LNCaP clone FGC (cell line): ENCODE results near the gene LY6G5B.
"Not testable (repeated sequence)": the region's sequence is repeated elsewhere in the genome, so short reads cannot be mapped to it uniquely, and the experiment has no call there.

ENCODE experiments used
- DNase-seq: peaks from one replicate; pipeline ENCODE4 v3.0.0-alpha.2; 2011; ENCODE audit warnings: low read depth
- H3K4me3 ChIP-seq: 2 replicates; pipeline ENCODE4 v1.5.1; 2011; ENCODE audit warnings: mild to moderate bottlenecking, low read depth, low read length, control low read depth
- TF ChIP-seq, protein P1 (sequence below): IDR thresholded peaks from 2 replicates; pipeline ENCODE4 v1.5.1; 2012; ENCODE audit warnings: mild to moderate bottlenecking; ENCODE audit not compliant: control insufficient read depth, insufficient read depth; ENCODE audit errors: extremely low read depth

LY6G5B gene

DNA sequence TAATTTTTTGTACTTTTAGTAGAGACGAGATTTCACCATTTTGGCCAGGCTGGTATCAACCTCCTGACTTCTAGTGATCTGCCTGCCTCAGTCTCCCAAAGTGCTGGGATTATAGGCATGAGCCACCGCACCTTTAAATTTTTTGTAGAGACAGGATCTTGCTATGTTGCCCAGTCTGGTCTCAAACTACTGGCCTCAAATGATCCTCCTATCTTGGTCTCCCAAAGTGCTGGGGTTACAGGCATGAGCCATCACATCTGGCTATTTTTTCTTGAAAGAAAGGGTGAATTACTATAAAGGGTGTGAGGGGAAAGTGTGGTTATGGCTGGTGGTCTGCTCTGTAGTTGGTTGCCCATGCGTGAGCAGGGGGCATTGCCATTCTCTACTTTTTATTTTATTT lies 38.4 kb downstream of the LY6G5B start:
- H3K4me3 ChIP-seq = no peak overlapping the region
- TF ChIP-seq, protein P1, sequence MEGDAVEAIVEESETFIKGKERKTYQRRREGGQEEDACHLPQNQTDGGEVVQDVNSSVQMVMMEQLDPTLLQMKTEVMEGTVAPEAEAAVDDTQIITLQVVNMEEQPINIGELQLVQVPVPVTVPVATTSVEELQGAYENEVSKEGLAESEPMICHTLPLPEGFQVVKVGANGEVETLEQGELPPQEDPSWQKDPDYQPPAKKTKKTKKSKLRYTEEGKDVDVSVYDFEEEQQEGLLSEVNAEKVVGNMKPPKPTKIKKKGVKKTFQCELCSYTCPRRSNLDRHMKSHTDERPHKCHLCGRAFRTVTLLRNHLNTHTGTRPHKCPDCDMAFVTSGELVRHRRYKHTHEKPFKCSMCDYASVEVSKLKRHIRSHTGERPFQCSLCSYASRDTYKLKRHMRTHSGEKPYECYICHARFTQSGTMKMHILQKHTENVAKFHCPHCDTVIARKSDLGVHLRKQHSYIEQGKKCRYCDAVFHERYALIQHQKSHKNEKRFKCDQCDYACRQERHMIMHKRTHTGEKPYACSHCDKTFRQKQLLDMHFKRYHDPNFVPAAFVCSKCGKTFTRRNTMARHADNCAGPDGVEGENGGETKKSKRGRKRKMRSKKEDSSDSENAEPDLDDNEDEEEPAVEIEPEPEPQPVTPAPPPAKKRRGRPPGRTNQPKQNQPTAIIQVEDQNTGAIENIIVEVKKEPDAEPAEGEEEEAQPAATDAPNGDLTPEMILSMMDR = no peak
- no peak for DNase-seq

DNA sequence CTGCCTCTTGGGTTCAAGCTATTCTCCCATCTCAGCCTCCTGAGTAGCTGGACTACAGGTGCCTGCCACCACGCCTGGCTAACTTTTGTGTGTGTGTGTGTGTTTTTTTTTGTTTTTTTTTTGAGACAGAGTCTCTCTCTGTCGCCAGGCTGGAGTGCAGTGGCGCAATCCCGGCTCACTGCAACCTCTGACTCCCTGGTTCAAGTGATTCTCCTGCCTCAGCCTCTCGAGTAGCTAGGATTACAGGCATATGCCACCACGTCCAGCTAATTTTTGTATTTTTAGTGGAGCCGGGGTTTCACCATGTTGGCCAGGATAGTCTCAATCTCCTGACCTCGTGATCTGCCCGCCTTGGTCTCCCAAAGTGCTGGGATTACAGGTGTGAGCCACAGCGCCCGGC lies 39.4 kb downstream of the LY6G5B start:
- H3K4me3 ChIP-seq, DNase-seq: not testable (repeated sequence)

DNA sequence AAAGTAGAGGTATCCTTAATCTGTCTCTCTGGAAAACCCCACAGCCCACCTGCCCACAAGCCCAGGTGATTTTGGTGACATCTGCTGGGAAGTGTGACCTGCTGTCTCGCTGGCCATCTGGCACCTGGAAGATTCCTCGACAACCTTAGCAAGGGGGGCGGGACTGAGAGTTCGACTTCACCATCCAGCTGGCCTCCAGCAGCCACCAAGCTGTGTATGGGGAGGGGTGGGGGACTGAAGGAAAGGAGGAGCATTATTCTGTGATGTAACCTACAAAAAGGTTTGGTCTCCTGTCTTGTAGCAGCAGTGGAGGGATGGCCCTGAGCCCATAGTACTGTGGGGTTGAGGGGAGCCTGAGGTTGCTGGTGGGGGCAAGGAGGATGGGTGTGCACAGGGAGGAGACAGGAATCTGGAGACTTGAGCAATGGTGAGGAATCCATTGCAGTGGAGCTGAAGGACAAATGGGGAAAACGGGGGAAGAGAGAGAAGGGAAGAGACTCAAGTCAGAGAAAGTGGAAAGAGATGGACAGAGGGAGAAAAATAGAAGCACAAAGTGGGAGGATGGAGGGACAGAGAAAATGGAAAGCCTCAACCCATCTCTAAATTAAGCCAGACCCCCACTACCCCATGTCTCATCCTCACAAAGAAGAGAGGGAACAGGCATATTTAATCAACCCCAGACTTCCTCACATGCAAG lies 40.9 kb downstream of the LY6G5B start:
- TF ChIP-seq, protein P1 = no peak
- no peak overlapping the region for H3K4me3 ChIP-seq
- DNase-seq = no peak

DNA sequence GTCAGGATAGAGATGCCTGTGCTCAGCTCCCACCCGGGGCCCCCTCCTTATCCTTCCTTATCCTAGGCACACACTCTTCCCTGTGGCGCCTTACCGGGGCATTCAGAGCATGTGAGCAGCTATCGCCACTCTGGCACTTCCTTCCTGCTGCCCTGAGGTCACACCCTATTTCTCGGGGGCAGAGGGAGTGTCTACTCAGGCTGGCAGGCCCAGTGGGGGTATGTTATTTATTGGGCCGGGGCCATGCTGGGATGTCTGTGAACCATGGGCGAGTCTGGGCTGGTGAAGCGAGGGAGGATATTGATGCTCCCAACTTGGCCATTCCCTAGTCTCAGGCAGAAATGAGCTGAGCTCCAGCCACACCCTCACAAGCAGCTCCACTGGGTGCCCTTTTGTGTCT lies 41.5 kb downstream of the LY6G5B start:
- no peak for DNase-seq
- no peak overlapping the region for H3K4me3 ChIP-seq
- TF ChIP-seq, protein P1 = no peak

DNA sequence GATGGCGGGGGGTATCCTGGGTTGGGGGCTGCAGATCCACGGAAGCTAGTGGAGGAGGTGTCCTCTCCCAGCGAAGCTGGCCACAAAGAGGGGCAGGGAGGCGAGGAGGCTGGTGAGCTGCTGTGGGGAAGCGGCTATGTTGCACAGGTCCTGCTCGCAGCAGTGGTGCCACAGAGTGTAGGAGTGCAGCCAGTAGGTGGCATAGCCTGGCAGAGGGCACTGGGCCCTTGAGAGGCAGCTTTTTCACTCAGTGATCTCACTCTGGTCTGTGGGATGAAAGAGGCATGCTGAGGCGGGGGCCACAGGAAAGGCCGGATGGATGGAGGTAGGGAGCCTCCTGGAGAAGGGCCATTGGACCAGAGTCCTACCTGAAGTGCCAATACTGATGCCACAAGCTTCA lies 42.5 kb downstream of the LY6G5B start:
- TF ChIP-seq, protein P1 = peak; percentile 65

DNA sequence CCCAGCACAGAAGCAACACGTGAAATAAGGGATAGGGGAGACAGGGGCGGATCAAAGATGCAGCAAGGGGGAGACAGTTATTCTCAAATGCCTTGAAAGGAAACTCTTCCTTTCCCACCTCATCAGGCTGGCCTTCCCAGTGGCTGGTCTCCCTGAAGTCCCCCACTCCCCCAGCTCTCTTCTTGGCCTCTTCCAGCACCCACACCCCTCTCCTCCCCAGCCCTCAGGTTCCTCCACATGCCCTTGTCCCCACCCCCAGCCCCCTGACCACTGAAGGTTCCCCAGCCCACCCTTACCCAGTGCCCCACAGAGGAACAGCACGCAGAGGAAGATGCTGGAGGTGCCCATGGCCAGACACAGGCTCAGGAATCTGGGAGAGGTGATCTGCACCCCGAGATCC lies 43.7 kb downstream of the LY6G5B start:
- DNase-seq = no peak
- H3K4me3 ChIP-seq = no peak overlapping the region
- TF ChIP-seq, protein P1 = no peak

More for the DNA sequence above, 42.5 kb downstream of the LY6G5B start:
- peak; percentile 19 for DNase-seq
- H3K4me3 ChIP-seq = no peak overlapping the region

DNA sequence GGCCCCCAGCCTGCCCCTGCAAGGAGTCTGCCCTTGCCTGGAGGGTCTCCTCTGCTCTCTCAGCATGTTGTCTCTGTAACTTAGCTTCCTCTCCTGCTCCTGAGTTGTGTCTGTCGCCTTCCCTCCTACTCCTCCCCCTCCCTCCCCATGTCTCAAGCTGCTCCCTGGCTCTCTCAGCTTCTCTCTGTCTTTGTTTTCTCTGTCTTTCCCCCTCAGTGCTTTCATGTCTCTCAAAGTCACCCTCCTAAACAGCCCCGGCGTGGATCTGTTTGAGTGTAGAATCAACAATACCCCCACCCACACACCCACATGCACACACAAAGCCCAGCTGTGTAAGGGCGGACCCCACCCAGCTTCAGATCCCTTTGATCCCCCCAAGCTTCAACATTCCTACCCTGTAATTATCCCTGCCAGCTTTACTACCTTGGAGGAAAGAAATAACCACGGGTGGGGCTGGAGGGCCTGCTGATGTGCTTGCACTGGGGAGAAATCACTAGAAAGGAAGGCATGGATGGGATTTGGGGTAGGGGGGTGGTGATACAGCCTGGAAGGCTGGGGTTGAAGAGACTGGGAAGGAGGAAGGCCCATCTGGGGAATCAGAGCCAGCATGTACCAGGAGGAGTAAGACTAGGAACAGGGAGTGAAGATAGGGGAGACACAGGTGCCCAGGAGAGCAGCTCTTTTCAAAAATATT lies 44.4 kb downstream of the LY6G5B start:
- TF ChIP-seq, protein P1 = no peak
- H3K4me3 ChIP-seq = no peak overlapping the region
- DNase-seq = no peak
